T-helper 1 cell (primary cell): ENCODE results near the gene LIN37.
A peak's percentile ranks its signal among the peaks of the same experiment; 100 is the strongest.

Experiments used
- DNase-seq, 5 donors: peaks; one replicate each; pipeline ENCODE4 v3.0.0-alpha.2; 2012 to 2020

LIN37 gene

GRCh38 chr19:35775298-35776101 lies 27.1 kb downstream of the LIN37 start, which contains the start of gene ARHGAP33:
Gene ARHGAP33 (plus strand): TSS chr19:35775564. CDS start chr19:35775659, 95 bp downstream.
- DNase-seq: peak; percentile 96 to 99 (median 97)

GRCh38 chr19:35776102-35776788 lies 27.9 kb downstream of the LIN37 start:
- no peak for DNase-seq

GRCh38 chr19:35777086-35777841 lies 28.9 kb downstream of the LIN37 start:
- no peak for DNase-seq

GRCh38 chr19:35777961-35778360 lies 29.6 kb downstream of the LIN37 start:
- DNase-seq: no peak

GRCh38 chr19:35779033-35779432 lies 30.7 kb downstream of the LIN37 start:
- DNase-seq: no peak

DNA sequence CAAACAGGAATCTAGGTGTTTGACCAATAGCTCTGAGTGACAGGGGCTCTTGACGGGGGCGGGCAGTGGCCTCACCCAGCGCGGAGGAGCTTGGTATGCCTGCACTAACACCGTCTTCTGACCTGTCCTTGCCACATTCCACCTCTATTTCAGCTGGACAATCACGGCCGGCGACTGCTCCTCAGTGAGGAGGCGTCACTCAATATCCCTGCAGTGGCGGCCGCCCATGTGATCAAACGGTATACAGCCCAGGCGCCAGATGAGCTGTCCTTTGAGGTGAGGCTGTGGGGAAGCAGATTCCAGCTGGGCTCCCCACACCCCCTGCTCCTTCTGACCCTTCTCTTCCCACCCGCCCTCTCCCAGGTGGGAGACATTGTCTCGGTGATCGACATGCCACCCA lies 31.7 kb downstream of the LIN37 start:
- no peak for DNase-seq

DNA sequence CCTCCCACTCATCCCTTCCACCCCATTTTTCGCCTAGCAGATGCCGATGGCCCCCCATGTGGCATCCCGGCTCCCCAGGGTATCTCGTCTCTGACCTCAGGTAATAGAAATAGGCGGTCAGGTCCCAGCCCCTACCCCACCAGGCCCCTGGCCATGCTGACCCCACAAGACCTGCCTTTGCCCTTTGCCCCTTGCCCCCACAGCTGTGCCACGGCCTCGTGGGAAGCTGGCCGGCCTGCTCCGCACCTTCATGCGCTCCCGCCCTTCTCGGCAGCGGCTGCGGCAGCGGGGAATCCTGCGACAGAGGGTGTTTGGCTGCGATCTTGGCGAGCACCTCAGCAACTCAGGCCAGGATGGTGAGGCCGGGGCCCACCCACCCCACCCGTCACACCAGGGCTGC lies 32.3 kb downstream of the LIN37 start:
- no peak for DNase-seq

GRCh38 chr19:35781650-35782049 lies 33.3 kb downstream of the LIN37 start:
- DNase-seq: no peak

GRCh38 chr19:35782589-35782988 lies 34.2 kb downstream of the LIN37 start:
- DNase-seq: no peak

DNA sequence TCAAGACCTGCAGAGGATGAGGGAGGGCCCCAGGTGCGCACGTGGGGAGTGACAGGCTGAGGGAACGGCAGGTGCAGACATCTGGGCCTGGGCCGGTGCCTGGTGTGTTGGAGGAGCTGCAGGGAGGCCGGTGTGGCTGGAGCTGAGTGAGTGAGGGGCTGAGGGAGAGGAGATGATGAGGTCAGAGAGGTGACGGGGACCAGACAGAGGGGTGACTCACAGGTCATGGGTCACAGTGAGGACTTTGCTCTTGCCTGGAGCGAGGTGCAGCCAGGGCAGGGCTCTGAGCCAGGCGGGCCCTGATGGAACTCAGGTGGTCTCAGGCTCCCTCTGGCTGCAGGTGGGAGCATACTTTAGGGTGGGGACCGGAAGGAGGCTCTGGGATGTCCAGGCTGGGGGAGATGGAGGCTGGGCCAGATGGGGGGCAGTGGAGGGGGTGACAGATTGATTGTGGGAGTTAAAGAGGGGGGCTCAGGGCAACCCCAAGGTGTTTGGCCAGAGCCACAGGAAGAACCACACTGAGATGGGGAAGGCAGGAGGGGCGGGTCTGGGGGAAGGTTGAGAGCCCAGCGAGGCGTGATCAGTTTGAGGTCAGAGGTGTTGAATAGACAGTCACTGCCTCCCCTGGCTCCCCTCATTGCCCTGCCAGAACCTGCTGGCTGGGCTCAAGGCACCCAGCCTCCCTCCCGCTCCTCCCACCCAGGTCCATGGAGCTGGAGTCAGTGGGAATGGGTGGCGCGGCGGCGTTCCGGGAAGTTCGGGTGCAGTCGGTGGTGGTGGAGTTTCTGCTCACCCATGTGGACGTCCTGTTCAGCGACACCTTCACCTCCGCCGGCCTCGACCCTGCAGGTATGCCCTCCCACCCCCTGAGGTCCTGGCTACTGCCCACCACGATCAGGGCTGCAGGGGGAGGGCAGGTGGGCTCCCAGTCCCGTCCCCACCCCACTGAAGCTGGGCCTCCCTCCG lies 35.4 kb downstream of the LIN37 start:
- DNase-seq: no peak

DNA sequence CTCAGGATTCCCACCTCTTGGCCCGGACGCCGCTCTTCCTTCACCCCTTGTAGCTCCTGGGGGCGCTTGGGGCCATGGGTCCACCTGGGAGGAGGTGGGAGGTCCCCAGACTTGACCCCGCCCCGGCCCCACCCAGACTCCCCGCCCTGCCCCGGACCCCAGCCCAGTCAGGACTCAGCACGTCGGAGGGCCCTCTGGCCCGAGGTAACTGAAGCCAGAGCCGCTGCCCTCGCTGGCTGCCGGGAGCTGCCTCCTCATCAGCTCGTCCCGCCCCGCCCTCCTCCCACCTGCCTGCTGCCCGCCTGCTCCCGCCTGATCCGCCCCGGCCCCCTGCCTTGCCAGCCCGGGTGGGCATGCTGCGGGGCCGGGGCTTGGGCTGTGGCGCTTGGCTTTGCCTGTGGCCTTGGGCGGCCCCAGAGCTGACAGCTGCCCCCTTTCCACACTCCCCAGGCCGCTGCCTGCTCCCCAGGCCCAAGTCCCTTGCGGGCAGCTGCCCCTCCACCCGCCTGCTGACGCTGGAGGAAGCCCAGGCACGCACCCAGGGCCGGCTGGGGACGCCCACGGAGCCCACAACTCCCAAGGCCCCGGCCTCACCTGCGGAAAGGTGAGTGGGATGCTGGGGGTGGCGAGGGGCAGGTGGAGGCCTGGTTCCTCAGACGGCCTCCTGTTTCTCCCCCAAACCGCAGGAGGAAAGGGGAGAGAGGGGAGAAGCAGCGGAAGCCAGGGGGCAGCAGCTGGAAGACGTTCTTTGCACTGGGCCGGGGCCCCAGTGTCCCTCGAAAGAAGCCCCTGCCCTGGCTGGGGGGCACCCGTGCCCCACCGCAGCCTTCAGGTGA lies 36.3 kb downstream of the LIN37 start:
- DNase-seq: no peak

DNA sequence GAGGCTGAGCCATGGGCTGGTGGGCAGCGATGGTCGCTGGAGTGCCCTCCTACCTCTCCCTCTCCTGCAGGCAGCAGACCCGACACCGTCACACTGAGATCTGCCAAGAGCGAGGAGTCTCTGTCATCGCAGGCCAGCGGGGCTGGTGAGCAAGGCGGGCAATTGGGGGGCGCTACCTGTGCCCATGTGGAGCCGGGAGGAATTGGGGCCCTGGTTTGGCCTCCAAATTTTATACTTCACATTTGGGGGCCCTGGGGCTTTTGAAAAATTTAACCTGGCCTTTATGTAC lies 36.9 kb downstream of the LIN37 start:
- DNase-seq: no peak

DNA sequence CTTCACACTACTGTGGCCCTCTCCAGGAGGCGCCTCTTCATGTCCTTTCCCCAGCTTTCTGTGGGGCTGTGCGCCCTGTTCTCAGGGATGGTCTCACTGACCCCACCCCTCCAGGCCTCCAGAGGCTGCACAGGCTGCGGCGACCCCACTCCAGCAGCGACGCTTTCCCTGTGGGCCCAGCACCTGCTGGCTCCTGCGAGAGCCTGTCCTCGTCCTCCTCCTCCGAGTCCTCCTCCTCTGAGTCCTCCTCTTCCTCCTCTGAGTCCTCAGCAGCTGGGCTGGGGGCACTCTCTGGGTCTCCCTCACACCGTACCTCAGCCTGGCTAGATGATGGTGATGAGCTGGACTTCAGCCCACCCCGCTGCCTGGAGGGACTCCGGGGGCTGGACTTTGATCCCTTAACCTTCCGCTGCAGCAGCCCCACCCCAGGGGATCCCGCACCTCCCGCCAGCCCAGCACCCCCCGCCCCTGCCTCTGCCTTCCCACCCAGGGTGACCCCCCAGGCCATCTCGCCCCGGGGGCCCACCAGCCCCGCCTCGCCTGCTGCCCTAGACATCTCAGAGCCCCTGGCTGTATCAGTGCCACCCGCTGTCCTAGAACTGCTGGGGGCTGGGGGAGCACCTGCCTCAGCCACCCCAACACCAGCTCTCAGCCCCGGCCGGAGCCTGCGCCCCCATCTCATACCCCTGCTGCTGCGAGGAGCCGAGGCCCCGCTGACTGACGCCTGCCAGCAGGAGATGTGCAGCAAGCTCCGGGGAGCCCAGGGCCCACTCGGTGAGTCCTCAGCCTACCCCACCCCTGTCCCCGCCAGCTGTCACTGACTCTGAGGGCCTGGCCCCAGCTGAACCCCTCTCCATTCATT lies 38.2 kb downstream of the LIN37 start:
- DNase-seq: no peak

DNA sequence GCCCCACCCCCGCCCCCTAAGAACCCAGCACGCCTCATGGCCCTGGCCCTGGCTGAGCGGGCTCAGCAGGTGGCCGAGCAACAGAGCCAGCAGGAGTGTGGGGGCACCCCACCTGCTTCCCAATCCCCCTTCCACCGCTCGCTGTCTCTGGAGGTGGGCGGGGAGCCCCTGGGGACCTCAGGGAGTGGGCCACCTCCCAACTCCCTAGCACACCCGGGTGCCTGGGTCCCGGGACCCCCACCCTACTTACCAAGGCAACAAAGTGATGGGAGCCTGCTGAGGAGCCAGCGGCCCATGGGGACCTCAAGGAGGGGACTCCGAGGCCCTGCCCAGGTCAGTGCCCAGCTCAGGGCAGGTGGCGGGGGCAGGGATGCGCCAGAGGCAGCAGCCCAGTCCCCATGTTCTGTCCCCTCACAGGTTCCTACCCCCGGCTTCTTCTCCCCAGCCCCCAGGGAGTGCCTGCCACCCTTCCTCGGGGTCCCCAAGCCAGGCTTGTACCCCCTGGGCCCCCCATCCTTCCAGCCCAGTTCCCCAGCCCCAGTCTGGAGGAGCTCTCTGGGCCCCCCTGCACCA lies 38.9 kb downstream of the LIN37 start:
- DNase-seq: no peak

DNA sequence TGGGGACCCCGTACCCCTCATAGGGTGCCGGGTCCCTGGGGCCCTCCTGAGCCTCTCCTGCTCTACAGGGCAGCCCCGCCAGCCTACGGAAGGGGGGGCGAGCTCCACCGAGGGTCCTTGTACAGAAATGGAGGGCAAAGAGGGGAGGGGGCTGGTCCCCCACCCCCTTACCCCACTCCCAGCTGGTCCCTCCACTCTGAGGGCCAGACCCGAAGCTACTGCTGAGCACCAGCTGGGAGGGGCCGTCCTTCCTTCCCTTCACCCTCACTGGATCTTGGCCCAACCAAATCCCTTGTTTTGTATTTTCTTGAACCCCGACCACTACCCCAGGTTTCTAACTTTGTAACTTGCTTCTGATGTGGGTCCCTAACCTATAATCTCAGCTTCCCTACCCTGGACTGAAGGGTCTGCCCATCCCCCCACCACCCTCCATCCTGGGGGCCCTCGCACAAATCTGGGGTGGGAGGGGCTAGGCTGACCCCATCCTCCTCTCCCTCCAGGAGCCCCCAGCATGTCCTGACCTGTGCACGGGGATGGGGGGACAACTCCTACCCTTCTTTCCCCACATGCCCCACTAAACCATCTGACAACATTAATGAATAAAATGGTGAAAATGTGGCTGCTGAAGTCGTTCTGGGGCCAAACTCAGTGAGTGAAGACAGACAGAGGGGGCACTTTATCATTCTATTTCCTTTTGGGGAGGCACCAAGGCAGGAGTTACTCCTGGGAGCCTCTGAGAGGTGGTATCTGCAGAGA lies 40.0 kb downstream of the LIN37 start:
- DNase-seq: no peak

DNA sequence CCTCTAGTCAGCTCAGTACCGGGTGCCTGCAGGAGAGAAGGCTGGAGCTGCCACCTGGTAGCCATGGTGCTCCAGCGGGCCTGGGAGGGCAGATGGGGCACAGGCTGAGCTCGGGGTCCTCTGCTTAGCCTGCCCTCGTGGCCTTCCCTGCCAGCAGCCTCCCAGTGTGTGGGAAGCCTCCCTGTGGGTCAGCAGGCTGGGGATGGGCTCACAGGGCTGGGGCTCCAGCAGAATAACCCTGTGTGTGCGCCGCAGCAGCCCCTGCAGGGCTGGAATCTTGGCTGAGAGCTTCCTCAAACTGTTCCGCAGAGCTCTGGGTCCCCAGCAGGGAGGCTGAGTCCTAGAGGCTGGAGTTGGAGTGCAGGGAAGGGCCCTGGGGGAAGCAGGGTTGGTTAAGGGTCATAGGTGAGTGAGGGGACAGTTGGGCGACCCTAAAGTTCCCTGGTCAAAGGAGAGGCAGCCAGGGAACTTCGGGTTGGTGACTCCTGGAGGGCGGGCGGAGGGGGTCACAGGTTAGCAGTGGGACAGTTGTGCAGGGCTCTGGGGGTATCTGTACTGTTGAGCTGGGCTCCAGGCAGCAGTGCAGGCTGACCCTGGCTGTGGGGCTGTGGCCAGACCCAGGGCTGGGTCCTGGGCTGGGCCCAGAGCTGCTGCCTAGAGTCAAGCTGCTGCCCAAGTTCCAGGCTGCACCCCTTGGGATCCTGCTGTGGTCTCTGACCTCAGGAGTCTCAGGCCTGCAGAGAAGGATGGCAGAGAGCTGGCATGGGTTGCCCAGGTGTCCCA lies 41.0 kb downstream of the LIN37 start:
- no peak for DNase-seq

- no peak for DNase-seq
These were observed 41.9 kb downstream of the LIN37 start for GRCh38 chr19:35789978-35790944.
